Measurements from ENCODE around the gene CGNL1.

CGNL1 gene

DNA sequence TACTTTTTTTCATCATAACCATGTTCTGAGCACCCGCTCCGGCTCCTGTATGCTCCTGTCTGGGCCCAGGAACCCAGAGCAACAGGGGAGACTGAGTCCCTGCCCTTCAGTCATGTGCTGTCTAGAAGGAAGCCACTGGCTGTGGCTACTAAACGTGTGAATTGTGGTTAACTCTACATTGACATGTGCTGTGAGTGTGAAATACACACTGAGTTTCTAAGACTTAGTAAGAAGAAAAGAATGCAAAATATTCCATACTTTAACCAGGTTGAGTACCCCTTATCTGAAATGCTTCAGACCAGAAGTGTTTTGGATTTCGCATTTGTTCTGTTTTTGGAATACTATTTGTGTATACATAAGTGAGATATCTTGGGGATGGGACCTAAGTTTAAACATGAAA lies 42.8 kb upstream of the CGNL1 start:
- Histone ChIP-seq H2AK5ac (ENCODE audit: low read length, severe bottlenecking) (no peak overlapping the region), H3K9me3 (ENCODE audit: control insufficient read depth, low read length) (no peaks in the 10 kb centered on the region), H3K79me1 (replicated peaks; ENCODE audit: low read length, poor library complexity, severe bottlenecking) (no peaks in the 10 kb centered on the region), H2BK15ac (ENCODE audit: low read depth, poor library complexity, severe bottlenecking) (no peak overlapping the region), H3K27me3 (ENCODE audit: control insufficient read depth in 1 of 2, insufficient read depth in 1 of 2, low read length in 2 of 2) (peaks cover 0 to 12% of the 10 kb centered on the region in 2 experiments), H3K4me2 (ENCODE audit: low read length, poor library complexity, severe bottlenecking) (no peak overlapping the region), H2BK120ac (ENCODE audit: low read depth, low read length) (no peak overlapping the region), H3K23ac (ENCODE audit: low read length in 2 of 2) (no peak overlapping the region), H2BK12ac (ENCODE audit: low read length in 2 of 2) (no peak overlapping the region), H3K4me1 (ENCODE audit: control insufficient read depth, insufficient read depth, low read depth, low read length) (peaks cover 22% of the 10 kb centered on the region), H3K4me3 (ENCODE audit: insufficient read depth in 1 of 2, low read depth in 1 of 2, low read length in 2 of 2) (no peak overlapping the region), H4K8ac (ENCODE audit: low read length) (no peak overlapping the region), H3K14ac (ENCODE audit: low read length in 2 of 2) (no peak overlapping the region), H3K36me3 (ENCODE audit: control insufficient read depth in 1 of 2, insufficient read depth in 2 of 2, low read depth in 1 of 2, low read length in 2 of 2) (no peaks in the 10 kb centered on the region), H3K4ac (ENCODE audit: low read depth in 1 of 2, low read length in 2 of 2) (no peak overlapping the region), H2AFZ (ENCODE audit: low read depth, low read length) (no peak overlapping the region), H3K9ac (ENCODE audit: low read length) (no peak overlapping the region), H3K27ac (ENCODE audit: low read length, poor library complexity, severe bottlenecking) (no peak overlapping the region), H3K18ac (ENCODE audit: low read depth in 1 of 2, low read length in 2 of 2) (no peak overlapping the region), H4K91ac (ENCODE audit: low read length) (no peak overlapping the region), H2BK5ac (ENCODE audit: low read depth, low read length, poor library complexity, severe bottlenecking) (no peak overlapping the region)
- 100% methylated on average over 2 of the region's 4 CpGs for WGBS
- no peak for DNase-seq

DNA sequence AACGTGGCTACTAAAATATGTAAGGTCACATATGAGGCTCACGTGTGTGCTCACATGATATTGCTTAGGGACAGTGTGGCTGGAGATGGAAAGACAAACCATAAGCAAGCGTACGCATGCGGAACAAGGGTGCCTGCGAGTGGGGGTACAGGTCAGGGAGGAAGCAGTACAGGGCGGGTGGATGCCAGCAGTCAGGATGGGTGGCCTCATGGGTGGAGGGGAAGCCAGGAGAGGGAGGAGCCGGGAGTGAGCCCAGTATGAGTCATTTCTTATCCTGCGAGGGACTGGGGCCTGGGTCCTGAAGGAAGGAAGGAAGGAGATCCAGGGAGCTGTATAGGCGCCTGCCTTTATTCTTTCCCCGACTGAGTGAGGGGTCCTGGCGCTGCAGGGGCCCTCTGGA lies 42.0 kb upstream of the CGNL1 start:
- H3K9me3 ChIP-seq (ENCODE audit: control insufficient read depth, low read length): no peaks in the 10 kb centered on the region
- peaks cover 0 to 12% of the 10 kb centered on the region in 2 experiments for H3K27me3 ChIP-seq (ENCODE audit: control insufficient read depth in 1 of 2, insufficient read depth in 1 of 2, low read length in 2 of 2)
- no peak overlapping the region for H2BK120ac ChIP-seq (ENCODE audit: low read depth, low read length)
- no peak overlapping the region for H2AFZ ChIP-seq (ENCODE audit: low read depth, low read length)
- peak; percentile 46 for DNase-seq
- no peak overlapping the region for H3K4me2 ChIP-seq (ENCODE audit: low read length, poor library complexity, severe bottlenecking)
- no peak overlapping the region for H3K23ac ChIP-seq (ENCODE audit: low read length in 2 of 2)
- no peak overlapping the region for H3K18ac ChIP-seq (ENCODE audit: low read depth in 1 of 2, low read length in 2 of 2)
- H3K9ac ChIP-seq (ENCODE audit: low read length): no peak overlapping the region
- H3K14ac ChIP-seq (ENCODE audit: low read length in 2 of 2): no peak overlapping the region
- H2BK5ac ChIP-seq (ENCODE audit: low read depth, low read length, poor library complexity, severe bottlenecking): no peak overlapping the region
- no peak overlapping the region for H2BK15ac ChIP-seq (ENCODE audit: low read depth, poor library complexity, severe bottlenecking)
- H2BK12ac ChIP-seq (ENCODE audit: low read length in 2 of 2): no peak overlapping the region
- H3K36me3 ChIP-seq (ENCODE audit: control insufficient read depth in 1 of 2, insufficient read depth in 2 of 2, low read depth in 1 of 2, low read length in 2 of 2): no peaks in the 10 kb centered on the region
- no peak overlapping the region for H3K4me3 ChIP-seq (ENCODE audit: insufficient read depth in 1 of 2, low read depth in 1 of 2, low read length in 2 of 2)
- no peak overlapping the region for H4K91ac ChIP-seq (ENCODE audit: low read length)
- H3K27ac ChIP-seq (ENCODE audit: low read length, poor library complexity, severe bottlenecking): no peak overlapping the region
- WGBS: 54% methylated on average over 11 of the region's 12 CpGs
- H2AK5ac ChIP-seq (ENCODE audit: low read length, severe bottlenecking): peak overlapping the region; percentile 67
- H4K8ac ChIP-seq (ENCODE audit: low read length): no peak overlapping the region
- no peak overlapping the region for H3K4ac ChIP-seq (ENCODE audit: low read depth in 1 of 2, low read length in 2 of 2)
- H3K4me1 ChIP-seq (ENCODE audit: control insufficient read depth, insufficient read depth, low read depth, low read length): peaks cover 22% of the 10 kb centered on the region
- H3K79me1 ChIP-seq (replicated peaks; ENCODE audit: low read length, poor library complexity, severe bottlenecking): no peaks in the 10 kb centered on the region

DNA sequence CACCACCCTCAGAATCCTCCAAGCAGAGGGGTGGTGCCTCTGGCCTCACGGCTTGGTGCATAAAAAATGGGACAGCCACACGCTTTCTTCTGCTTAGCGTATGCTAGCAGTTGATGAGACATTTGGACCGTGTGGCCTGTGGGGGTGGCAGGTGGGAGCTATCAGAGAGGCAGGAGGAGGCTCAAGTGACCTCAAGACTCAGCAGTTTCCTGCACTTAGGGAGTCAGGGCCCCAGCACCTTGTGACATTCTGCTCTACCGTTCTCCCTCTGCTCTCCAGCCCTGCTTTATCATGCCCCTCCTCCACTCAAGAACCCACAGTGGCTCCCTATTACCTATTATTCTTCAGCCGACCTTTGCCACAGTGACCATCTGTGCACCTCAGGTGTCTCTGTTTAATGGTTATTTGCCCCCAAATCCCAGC lies 41.0 kb upstream of the CGNL1 start:
- WGBS: 75% methylated on average over 6 of the region's 6 CpGs

DNA sequence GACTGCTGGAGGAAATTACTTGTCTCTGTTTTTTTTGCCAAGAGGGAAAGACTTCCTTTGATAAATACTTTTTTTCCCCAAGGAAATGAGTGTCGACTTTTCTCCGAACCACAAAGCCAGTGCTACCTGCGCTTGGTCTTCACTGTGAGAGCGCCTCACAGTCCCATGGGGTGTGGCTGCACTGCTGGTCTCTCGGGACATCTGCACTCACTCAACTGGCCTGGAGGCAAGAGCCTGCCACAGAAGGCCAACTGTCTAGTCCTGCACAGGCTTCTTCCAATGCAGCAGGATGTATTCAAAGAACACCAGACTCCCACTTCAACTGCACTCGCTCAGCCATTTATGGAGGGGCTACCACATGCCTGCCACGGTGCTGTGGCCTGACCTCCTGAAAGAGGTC lies 40.6 kb upstream of the CGNL1 start:
- WGBS: 49% methylated on average over 7 of the region's 7 CpGs
- Histone ChIP-seq H3K4me1 (ENCODE audit: control insufficient read depth, insufficient read depth, low read depth, low read length) (peaks cover 24% of the 10 kb centered on the region), H4K91ac (ENCODE audit: low read length) (no peak overlapping the region), H3K18ac (ENCODE audit: low read depth in 1 of 2, low read length in 2 of 2) (no peak overlapping the region), H2AK5ac (ENCODE audit: low read length, severe bottlenecking) (peak overlapping the region; percentile 14), H2AFZ (ENCODE audit: low read depth, low read length) (no peak overlapping the region), H3K14ac (ENCODE audit: low read length in 2 of 2) (no peak overlapping the region), H3K36me3 (ENCODE audit: control insufficient read depth in 1 of 2, insufficient read depth in 2 of 2, low read depth in 1 of 2, low read length in 2 of 2) (no peaks in the 10 kb centered on the region), H3K27me3 (ENCODE audit: control insufficient read depth in 1 of 2, insufficient read depth in 1 of 2, low read length in 2 of 2) (peaks cover 0 to 15% of the 10 kb centered on the region in 2 experiments), H2BK15ac (ENCODE audit: low read depth, poor library complexity, severe bottlenecking) (no peak overlapping the region), H2BK12ac (ENCODE audit: low read length in 2 of 2) (no peak overlapping the region), H3K9me3 (ENCODE audit: control insufficient read depth, low read length) (no peaks in the 10 kb centered on the region), H3K79me1 (replicated peaks; ENCODE audit: low read length, poor library complexity, severe bottlenecking) (no peaks in the 10 kb centered on the region), H3K9ac (ENCODE audit: low read length) (no peak overlapping the region), H3K23ac (ENCODE audit: low read length in 2 of 2) (no peak overlapping the region), H2BK120ac (ENCODE audit: low read depth, low read length) (no peak overlapping the region), H3K27ac (ENCODE audit: low read length, poor library complexity, severe bottlenecking) (no peak overlapping the region), H3K4me2 (ENCODE audit: low read length, poor library complexity, severe bottlenecking) (no peak overlapping the region), H3K4ac (ENCODE audit: low read depth in 1 of 2, low read length in 2 of 2) (no peak overlapping the region), H4K8ac (ENCODE audit: low read length) (no peak overlapping the region), H2BK5ac (ENCODE audit: low read depth, low read length, poor library complexity, severe bottlenecking) (no peak overlapping the region), H3K4me3 (ENCODE audit: insufficient read depth in 1 of 2, low read depth in 1 of 2, low read length in 2 of 2) (no peak overlapping the region)
- no peak for DNase-seq

More for the DNA sequence above, 41.0 kb upstream of the CGNL1 start:
- H2AK5ac ChIP-seq (ENCODE audit: low read length, severe bottlenecking): no peak overlapping the region
- H3K9ac ChIP-seq (ENCODE audit: low read length): no peak overlapping the region
- no peak overlapping the region for H2AFZ ChIP-seq (ENCODE audit: low read depth, low read length)
- no peak overlapping the region for H2BK5ac ChIP-seq (ENCODE audit: low read depth, low read length, poor library complexity, severe bottlenecking)
- H3K4me1 ChIP-seq (ENCODE audit: control insufficient read depth, insufficient read depth, low read depth, low read length): peaks cover 24% of the 10 kb centered on the region
- no peak overlapping the region for H2BK15ac ChIP-seq (ENCODE audit: low read depth, poor library complexity, severe bottlenecking)
- no peak overlapping the region for H3K4me3 ChIP-seq (ENCODE audit: insufficient read depth in 1 of 2, low read depth in 1 of 2, low read length in 2 of 2)
- no peak overlapping the region for H3K18ac ChIP-seq (ENCODE audit: low read depth in 1 of 2, low read length in 2 of 2)
- no peak overlapping the region for H3K23ac ChIP-seq (ENCODE audit: low read length in 2 of 2)
- no peak overlapping the region for H3K14ac ChIP-seq (ENCODE audit: low read length in 2 of 2)
- DNase-seq: no peak
- H4K91ac ChIP-seq (ENCODE audit: low read length): no peak overlapping the region
- H3K79me1 ChIP-seq (replicated peaks; ENCODE audit: low read length, poor library complexity, severe bottlenecking): no peaks in the 10 kb centered on the region
- H3K36me3 ChIP-seq (ENCODE audit: control insufficient read depth in 1 of 2, insufficient read depth in 2 of 2, low read depth in 1 of 2, low read length in 2 of 2): no peaks in the 10 kb centered on the region
- no peak overlapping the region for H4K8ac ChIP-seq (ENCODE audit: low read length)
- H3K27me3 ChIP-seq (ENCODE audit: control insufficient read depth in 1 of 2, insufficient read depth in 1 of 2, low read length in 2 of 2): peaks cover 0 to 15% of the 10 kb centered on the region in 2 experiments
- H2BK12ac ChIP-seq (ENCODE audit: low read length in 2 of 2): no peak overlapping the region
- H3K27ac ChIP-seq (ENCODE audit: low read length, poor library complexity, severe bottlenecking): no peak overlapping the region
- no peak overlapping the region for H3K4me2 ChIP-seq (ENCODE audit: low read length, poor library complexity, severe bottlenecking)
- no peaks in the 10 kb centered on the region for H3K9me3 ChIP-seq (ENCODE audit: control insufficient read depth, low read length)
- H3K4ac ChIP-seq (ENCODE audit: low read depth in 1 of 2, low read length in 2 of 2): no peak overlapping the region
- H2BK120ac ChIP-seq (ENCODE audit: low read depth, low read length): no peak overlapping the region
